Esophagus squamous epithelium (tissue), 5 donors: ENCODE results near the gene DUSP6. TPM values are rescaled to one million over a fixed set of nuclear protein-coding genes. Genes with fewer than 3 reads are reported as not detected.

ENCODE experiments used
- DNase-seq: peaks from one replicate; lab custom pipeline; 2025; lab: John Stamatoyannopoulos, UW
- H3K27ac ChIP-seq, 4 donors: fragments of 200-600 bp; sonication (generic); one replicate each; pipeline ENCODE4 v1.5.1; 2016 to 2019; ENCODE audit warnings: mild to moderate bottlenecking in 1 of 4
- H3K27me3 ChIP-seq, 4 donors: fragments of 200-600 bp; sonication (generic); 1 replicate in 3 of 4; 2 replicates in 1 of 4; pipeline versions ENCODE4 v1.5.1 to v1.6.0; 2017 to 2021; ENCODE audit warnings: antibody characterized with exemption in 1 of 4
- H3K36me3 ChIP-seq, 3 donors: fragments of 200-600 bp; sonication (generic); one replicate each; pipeline ENCODE4 v1.5.1; 2016 to 2019
- H3K4me1 ChIP-seq, 3 donors: fragments of 200-600 bp; sonication (generic); one replicate each; pipeline ENCODE4 v1.5.1; 2017 to 2019
- H3K4me3 ChIP-seq, 4 donors: fragments of 200-600 bp; sonication (generic); 1 replicate in 3 of 4; 2 replicates in 1 of 4; pipeline ENCODE4 v1.5.1; 2016 to 2019; ENCODE audit warnings: mild to moderate bottlenecking in 2 of 4, moderate library complexity in 1 of 4
- H3K9me3 ChIP-seq, 3 donors: fragments of 200-600 bp; sonication (generic); one replicate each; pipeline ENCODE4 v1.5.1; 2016 to 2019
- CTCF ChIP-seq, 6 experiments: fragments of 450-650 bp in 4 of 6; fragments of 200-600 bp in 2 of 6; sonication (generic) in 2 of 6; IDR thresholded peaks; one replicate each; pipeline ENCODE4 v1.5.1; 2016 to 2019; ENCODE audit warnings: antibody characterized with exemption in 6 of 6, mild to moderate bottlenecking in 4 of 6, moderate library complexity in 4 of 6
- POLR2A ChIP-seq, 4 donors: fragments of 450-650 bp; IDR thresholded peaks; one replicate each; pipeline ENCODE4 v1.6.1; 2017; ENCODE audit warnings: antibody characterized with exemption in 4 of 4, mild to moderate bottlenecking in 4 of 4, moderate library complexity in 3 of 4
- WGBS, 2 donors: methylation state at CpG; one replicate each; pipeline ENCODE4 v1.1.5; 2018; 5-methylcytosine and 5-hydroxymethylcytosine counted together
- intact Hi-C: fragments of 100-400 bp; cut with DNase I; formaldehyde crosslinking; loops from one replicate; pipeline ENCODE4 v1.15.0; 2022
- total RNA-seq, 4 donors: library from RNA; depleted of rRNA; stranded (reverse); fragments of >200 nt; gene quantifications; one replicate each; pipeline ENCODE4 v1.1.0, GENCODE V29; 2016
- donor health status: DM: yes; HTN: yes; CAD: no.

Gene DUSP6
- total RNA-seq, 4 donors from 2014 or later, result 17.6 to 30.4 (median 24.9) TPM

- intact Hi-C loops, result no loop called here
- H3K27me3 ChIP-seq, result no peaks in the 10 kb centered on the region
- no peak overlapping the region for H3K4me3 ChIP-seq
- no peak for TF ChIP-seq CTCF (IDR thresholded peaks at IDR 0.05)
- no peak for TF ChIP-seq POLR2A (IDR thresholded peaks at IDR 0.05)
- WGBS, 2 donors, result 56 to 79% methylated on average over 1 of the region's 1 CpG
- peak overlapping the region in 2 of 4 donors; percentile 3 to 32 for H3K27ac ChIP-seq
- H3K9me3 ChIP-seq, result no peaks in the 10 kb centered on the region
- no peak for DNase-seq
- H3K4me1 ChIP-seq, result peaks cover 0 to 45% (median 20%) of the 10 kb centered on the region in 3 donors
- H3K36me3 ChIP-seq, result no peaks in the 10 kb centered on the region
Measured at GRCh38 chr12:89376202-89376529, 23.9 kb upstream of the DUSP6 start.

GRCh38 chr12:89373763-89374572 lies 21.7 kb upstream of the DUSP6 start:
- H3K4me1 ChIP-seq, result peaks cover 6 to 66% (median 30%) of the 10 kb centered on the region in 3 donors
- DNase-seq, result no peak
- no peaks in the 10 kb centered on the region for H3K36me3 ChIP-seq

GRCh38 chr12:89372584-89373370 lies 20.5 kb upstream of the DUSP6 start:
- WGBS, 2 donors, result 70 to 78% methylated on average over 5 to 6 of the region's 6 CpGs
- no peaks in the 10 kb centered on the region for H3K27me3 ChIP-seq
- no peaks in the 10 kb centered on the region for H3K9me3 ChIP-seq
- H3K27ac ChIP-seq, result no peak overlapping the region
- H3K36me3 ChIP-seq, result no peaks in the 10 kb centered on the region
- DNase-seq, result no peak
- intact Hi-C loops, result no loop called here
- H3K4me1 ChIP-seq, result peaks cover 6 to 71% (median 30%) of the 10 kb centered on the region in 3 donors
- no peak overlapping the region for H3K4me3 ChIP-seq
- TF ChIP-seq POLR2A (IDR thresholded peaks at IDR 0.05) (no peak), CTCF (IDR thresholded peaks at IDR 0.05) (no peak)

More at GRCh38 chr12:89373763-89374572, 21.7 kb upstream of the DUSP6 start:
- no peak overlapping the region for H3K4me3 ChIP-seq
- 7 to 18% methylated on average over 2 of the region's 2 CpGs for WGBS, 2 donors
- peak overlapping the region in 3 of 4 donors; percentile 18 to 29 (median 26) for H3K27ac ChIP-seq
- intact Hi-C loops, result no loop called here
- no peaks in the 10 kb centered on the region for H3K9me3 ChIP-seq
- no peaks in the 10 kb centered on the region for H3K27me3 ChIP-seq
- TF ChIP-seq POLR2A (IDR thresholded peaks at IDR 0.05) (no peak), CTCF (IDR thresholded peaks at IDR 0.05) (no peak)

GRCh38 chr12:89370850-89371249 lies 18.5 kb upstream of the DUSP6 start:
- DNase-seq, result no peak

More at GRCh38 chr12:89370850-89371249, 18.5 kb upstream of the DUSP6 start:
- 28 to 60% methylated on average over 7 of the region's 7 CpGs for WGBS, 2 donors
- H3K4me1 ChIP-seq, result peaks cover 6 to 67% (median 27%) of the 10 kb centered on the region in 3 donors
- no peaks in the 10 kb centered on the region for H3K9me3 ChIP-seq
- H3K4me3 ChIP-seq, result no peak overlapping the region
- intact Hi-C loops, result no loop called here
- no peaks in the 10 kb centered on the region for H3K36me3 ChIP-seq
- TF ChIP-seq POLR2A (IDR thresholded peaks at IDR 0.05) (no peak), CTCF (IDR thresholded peaks at IDR 0.05) (no peak)
- H3K27ac ChIP-seq, result peak overlapping the region in 2 of 4 donors; percentile 5 to 16
- H3K27me3 ChIP-seq, result no peaks in the 10 kb centered on the region
